ENCODE measurements around the gene PTMA.
A peak's percentile ranks its signal among the peaks of the same experiment; 100 is the strongest.

Gene PTMA

DNA sequence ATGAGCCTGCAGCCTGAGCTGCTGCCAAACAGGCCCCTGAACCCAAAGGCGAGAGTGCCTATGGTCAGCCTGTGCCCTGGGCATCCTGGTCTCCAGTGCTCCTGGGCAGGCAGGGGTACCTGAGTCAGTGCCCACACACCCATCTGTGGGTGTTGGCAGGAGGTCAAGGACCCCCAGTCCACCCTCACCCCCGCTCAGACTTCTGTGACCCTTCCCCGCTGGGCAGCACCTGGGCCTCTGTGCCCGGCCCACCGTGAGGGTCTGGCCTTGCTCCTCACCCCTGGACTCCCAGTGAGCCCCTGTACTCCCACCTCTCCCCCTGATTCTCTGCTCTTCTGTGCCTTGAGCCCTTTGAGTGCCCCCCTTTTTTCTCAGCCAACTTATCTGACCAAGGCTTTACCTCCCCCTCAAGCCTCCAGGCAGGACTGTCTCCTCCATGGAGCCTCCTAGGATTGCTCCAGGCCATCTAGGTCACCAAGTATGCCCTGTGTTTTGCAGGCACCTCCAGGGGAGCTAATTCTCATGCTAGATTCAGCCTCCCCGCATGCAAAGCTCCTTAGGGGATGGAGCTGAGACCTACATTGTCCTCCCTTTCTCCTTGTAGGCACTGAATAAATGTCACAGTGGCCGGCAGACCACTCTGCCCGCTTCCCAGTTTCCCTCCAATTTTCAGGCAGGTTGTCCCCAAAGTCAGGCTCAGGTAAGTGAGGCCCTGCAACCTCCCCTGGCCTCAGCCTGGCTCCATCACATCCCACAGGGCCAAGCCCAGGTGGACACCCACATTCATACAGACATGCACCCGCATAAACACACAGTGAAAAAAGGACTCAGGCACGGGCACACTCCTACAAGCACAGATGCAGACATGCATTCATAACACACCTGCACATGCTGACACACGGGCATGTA lies 21.9 kb upstream of the PTMA start:
- no peak for TF ChIP-seq SIN3A (IDR thresholded peaks at IDR 0.05; ENCODE audit: borderline replicate concordance, insufficient read depth, low read length)
- TF ChIP-seq, protein P1, sequence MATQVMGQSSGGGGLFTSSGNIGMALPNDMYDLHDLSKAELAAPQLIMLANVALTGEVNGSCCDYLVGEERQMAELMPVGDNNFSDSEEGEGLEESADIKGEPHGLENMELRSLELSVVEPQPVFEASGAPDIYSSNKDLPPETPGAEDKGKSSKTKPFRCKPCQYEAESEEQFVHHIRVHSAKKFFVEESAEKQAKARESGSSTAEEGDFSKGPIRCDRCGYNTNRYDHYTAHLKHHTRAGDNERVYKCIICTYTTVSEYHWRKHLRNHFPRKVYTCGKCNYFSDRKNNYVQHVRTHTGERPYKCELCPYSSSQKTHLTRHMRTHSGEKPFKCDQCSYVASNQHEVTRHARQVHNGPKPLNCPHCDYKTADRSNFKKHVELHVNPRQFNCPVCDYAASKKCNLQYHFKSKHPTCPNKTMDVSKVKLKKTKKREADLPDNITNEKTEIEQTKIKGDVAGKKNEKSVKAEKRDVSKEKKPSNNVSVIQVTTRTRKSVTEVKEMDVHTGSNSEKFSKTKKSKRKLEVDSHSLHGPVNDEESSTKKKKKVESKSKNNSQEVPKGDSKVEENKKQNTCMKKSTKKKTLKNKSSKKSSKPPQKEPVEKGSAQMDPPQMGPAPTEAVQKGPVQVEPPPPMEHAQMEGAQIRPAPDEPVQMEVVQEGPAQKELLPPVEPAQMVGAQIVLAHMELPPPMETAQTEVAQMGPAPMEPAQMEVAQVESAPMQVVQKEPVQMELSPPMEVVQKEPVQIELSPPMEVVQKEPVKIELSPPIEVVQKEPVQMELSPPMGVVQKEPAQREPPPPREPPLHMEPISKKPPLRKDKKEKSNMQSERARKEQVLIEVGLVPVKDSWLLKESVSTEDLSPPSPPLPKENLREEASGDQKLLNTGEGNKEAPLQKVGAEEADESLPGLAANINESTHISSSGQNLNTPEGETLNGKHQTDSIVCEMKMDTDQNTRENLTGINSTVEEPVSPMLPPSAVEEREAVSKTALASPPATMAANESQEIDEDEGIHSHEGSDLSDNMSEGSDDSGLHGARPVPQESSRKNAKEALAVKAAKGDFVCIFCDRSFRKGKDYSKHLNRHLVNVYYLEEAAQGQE (IDR thresholded peaks at IDR 0.05; ENCODE audit: insufficient read depth in 1 of 2, low read depth in 2 of 2, low read length in 2 of 2), result no peak
- no peak for TF ChIP-seq POLR2AphosphoS5 (IDR thresholded peaks at IDR 0.05; ENCODE audit: low read depth, low read length)

DNA sequence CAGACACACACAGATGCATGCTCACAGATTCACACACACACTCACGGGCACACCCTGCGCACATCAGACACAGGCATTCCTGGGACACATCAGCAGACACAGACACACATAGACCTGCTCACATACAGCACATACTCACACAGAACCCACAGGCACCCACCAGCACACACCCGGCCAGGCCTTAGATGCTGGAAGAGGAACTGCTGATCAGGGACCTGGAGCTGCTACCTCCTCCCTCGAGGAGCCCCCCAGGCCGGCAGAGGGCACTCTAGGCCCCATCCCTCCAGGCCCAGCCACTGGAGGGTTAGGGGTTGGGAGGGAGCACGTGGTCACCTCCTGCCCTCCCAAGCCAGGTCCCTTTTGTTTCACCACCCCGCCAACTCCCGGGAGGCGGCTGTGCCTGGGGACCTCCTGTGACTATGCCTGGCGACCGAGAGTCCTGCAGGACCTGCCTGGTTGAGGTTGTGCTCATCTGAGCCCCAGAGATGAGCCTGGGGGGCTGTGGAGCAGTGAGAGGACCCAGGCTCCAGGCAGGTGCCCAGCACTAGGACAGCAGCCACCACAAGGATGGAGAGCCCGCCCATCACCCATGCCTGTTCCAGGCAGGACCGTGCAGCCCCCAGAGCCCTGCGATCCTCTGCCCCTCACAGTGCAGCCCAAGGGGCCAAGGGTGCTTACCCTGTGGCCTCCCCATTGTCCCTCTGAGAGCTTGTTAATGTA lies 21.0 kb upstream of the PTMA start:
- TF ChIP-seq FOXP2 (optimal IDR thresholded peaks at IDR 0.05; ENCODE audit: borderline replicate concordance, extremely low read depth, extremely low read length, insufficient read depth), result peak; percentile 7
- TF ChIP-seq SIN3A (IDR thresholded peaks at IDR 0.05; ENCODE audit: borderline replicate concordance, insufficient read depth, low read length), result no peak

DNA sequence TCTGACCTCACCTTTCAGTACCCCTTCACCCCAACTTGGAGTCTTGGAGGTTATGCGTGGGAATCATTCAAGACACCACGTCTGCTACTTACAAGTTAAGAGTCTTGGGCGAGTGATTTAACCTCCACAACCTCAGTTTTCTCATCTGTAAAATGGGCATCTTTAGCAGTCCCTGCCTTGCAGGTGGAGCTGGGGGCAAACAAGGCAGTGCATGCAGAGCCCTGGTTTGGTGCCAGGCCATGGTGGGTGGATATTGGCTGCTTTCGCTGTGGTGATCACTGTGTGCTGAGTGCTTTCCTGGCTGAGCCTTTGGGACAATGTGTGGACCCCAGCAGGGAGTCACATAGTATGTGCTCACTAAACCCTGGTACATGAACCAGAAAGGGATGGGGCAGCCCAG lies 20.4 kb upstream of the PTMA start:
- TF ChIP-seq POLR2AphosphoS5 (IDR thresholded peaks at IDR 0.05; ENCODE audit: low read depth, low read length) (no peak), SIN3A (IDR thresholded peaks at IDR 0.05; ENCODE audit: borderline replicate concordance, insufficient read depth, low read length) (no peak), TAF1 (IDR thresholded peaks at IDR 0.05; ENCODE audit: borderline replicate concordance, insufficient read depth, low read length) (no peak), FOXP2 (optimal IDR thresholded peaks at IDR 0.05; ENCODE audit: borderline replicate concordance, extremely low read depth, extremely low read length, insufficient read depth) (no peak)
- TF ChIP-seq, protein P1 (IDR thresholded peaks at IDR 0.05; ENCODE audit: insufficient read depth in 1 of 2, low read depth in 2 of 2, low read length in 2 of 2), result no peak

DNA sequence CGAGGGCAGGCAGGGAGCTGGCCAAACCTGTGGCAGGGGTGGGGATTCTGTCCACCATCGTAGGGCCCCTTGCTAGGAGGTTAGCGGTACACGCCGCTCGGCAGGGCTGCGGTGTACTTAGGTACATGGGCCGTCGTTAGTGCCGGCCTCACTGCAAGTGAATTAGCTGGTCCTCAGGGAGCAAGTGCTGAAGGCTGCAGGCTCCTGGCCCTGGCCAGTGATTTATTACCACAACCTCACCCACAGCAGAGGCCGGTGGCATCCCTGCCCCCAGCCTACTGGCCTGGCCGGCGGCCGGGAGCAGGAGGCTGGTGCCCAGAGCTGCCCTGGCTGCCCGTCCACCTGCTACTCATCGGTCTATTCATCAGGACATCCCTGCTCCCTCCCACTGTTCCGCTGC lies 19.6 kb upstream of the PTMA start:
- TF ChIP-seq, protein P1 (IDR thresholded peaks at IDR 0.05; ENCODE audit: insufficient read depth in 1 of 2, low read depth in 2 of 2, low read length in 2 of 2), result no peak
- TF ChIP-seq POLR2AphosphoS5 (IDR thresholded peaks at IDR 0.05; ENCODE audit: low read depth, low read length) (no peak), TAF1 (IDR thresholded peaks at IDR 0.05; ENCODE audit: borderline replicate concordance, insufficient read depth, low read length) (no peak), SIN3A (IDR thresholded peaks at IDR 0.05; ENCODE audit: borderline replicate concordance, insufficient read depth, low read length) (no peak), FOXP2 (optimal IDR thresholded peaks at IDR 0.05; ENCODE audit: borderline replicate concordance, extremely low read depth, extremely low read length, insufficient read depth) (no peak)

DNA sequence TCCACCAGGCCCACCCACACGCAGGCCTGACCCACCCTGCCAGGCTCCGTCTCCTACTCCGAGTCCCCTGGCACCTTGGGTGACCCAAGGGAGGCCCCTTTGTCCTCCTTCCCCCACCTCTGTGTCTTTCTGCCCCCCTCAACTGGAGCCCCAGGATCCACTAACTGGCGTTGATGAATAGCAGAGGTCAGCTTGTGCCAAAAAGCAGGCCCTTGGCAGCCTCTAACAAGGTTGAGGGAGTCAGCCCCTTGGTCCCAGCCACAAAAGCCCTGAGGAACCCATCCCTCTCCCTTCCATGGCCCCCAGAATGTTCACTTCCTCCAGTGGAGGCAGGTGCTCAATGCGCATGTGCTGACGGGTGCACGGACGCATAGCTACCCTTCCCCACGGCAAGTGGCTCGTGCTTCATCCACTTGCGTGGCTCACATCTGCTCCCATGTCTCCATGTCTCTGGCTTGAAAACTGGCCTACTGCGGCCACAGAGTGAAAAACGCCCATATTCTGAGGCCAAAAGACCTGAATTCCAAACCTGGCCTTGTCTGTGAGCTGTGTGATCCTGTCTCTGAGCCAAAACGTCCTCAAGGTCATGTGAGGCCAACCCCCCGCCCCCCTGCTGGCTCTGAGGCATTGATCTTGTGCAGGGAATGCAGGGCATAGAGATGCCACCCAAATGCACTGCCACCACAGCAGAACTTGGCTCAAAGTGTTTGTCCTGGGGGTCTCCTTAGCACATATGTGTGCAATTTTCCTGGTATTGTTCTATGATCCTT lies 19.0 kb upstream of the PTMA start:
- TF ChIP-seq, protein P1 (IDR thresholded peaks at IDR 0.05; ENCODE audit: insufficient read depth in 1 of 2, low read depth in 2 of 2, low read length in 2 of 2), result no peak
- no peak for TF ChIP-seq FOXP2 (optimal IDR thresholded peaks at IDR 0.05; ENCODE audit: borderline replicate concordance, extremely low read depth, extremely low read length, insufficient read depth)
- TF ChIP-seq SIN3A (IDR thresholded peaks at IDR 0.05; ENCODE audit: borderline replicate concordance, insufficient read depth, low read length), result no peak
- TF ChIP-seq POLR2AphosphoS5 (IDR thresholded peaks at IDR 0.05; ENCODE audit: low read depth, low read length), result no peak
- TF ChIP-seq TAF1 (IDR thresholded peaks at IDR 0.05; ENCODE audit: borderline replicate concordance, insufficient read depth, low read length), result no peak
